HL-60 (cell line): ENCODE results near the gene TOP1.

Experiments
- DNase-seq, 2 experiments: peaks; one replicate each; pipeline ENCODE4 v3.0.0-alpha.2; 2010 to 2020; ENCODE audit warnings: low read depth in 1 of 2, low spot score in 1 of 2
- H3K27ac ChIP-seq: fragments of 250-450 bp; sonication (Bioruptor Pico); replicated peaks from 2 replicates; pipeline ENCODE4 v1.5.1; 2020; ENCODE audit warnings: mild to moderate bottlenecking, moderate library complexity
- H3K27me3 ChIP-seq: fragments of 250-450 bp; sonication (Bioruptor Pico); 2 replicates; pipeline ENCODE4 v1.5.1; 2021; ENCODE audit warnings: mild to moderate bottlenecking, moderate library complexity; ENCODE audit not compliant: insufficient read depth, poor library complexity, severe bottlenecking
- H3K4me3 ChIP-seq: replicated peaks from 2 replicates; pipeline ENCODE4 v1.5.1; 2011; ENCODE audit warnings: mild to moderate bottlenecking, control low read depth, low read length; ENCODE audit not compliant: insufficient read depth
- CTCF ChIP-seq: IDR thresholded peaks from one replicate; pipeline ENCODE4 v1.5.1; 2011; ENCODE audit warnings: low read length, control low read depth, inconsistent platforms; ENCODE audit not compliant: insufficient read depth
- GABPA ChIP-seq: IDR thresholded peaks from 2 replicates; pipeline ENCODE4 v1.6.1; 2012; ENCODE audit warnings: low read depth
- POLR2AphosphoS5 ChIP-seq: IDR thresholded peaks from 2 replicates; pipeline ENCODE4 v1.6.1; 2012; ENCODE audit warnings: low read depth
- REST ChIP-seq: IDR thresholded peaks from 2 replicates; pipeline ENCODE4 v1.6.1; 2012; ENCODE audit warnings: low read depth; ENCODE audit not compliant: insufficient replicate concordance
- SPI1 ChIP-seq: IDR thresholded peaks from 2 replicates; pipeline ENCODE4 v1.6.1; 2012; ENCODE audit warnings: low read depth, mild to moderate bottlenecking, borderline replicate concordance

The TOP1 gene

GRCh38 chr20:41006126-41006935 is 22.3 kb upstream of the TOP1 start:
- TF ChIP-seq POLR2AphosphoS5 (no peak), CTCF (no peak), SPI1 (no peak)
- Histone ChIP-seq H3K27ac (no peak overlapping the region), H3K27me3 (no peaks in the 10 kb centered on the region), H3K4me3 (no peak overlapping the region)
- DNase-seq = no peak

- Histone ChIP-seq H3K4me3 (no peak overlapping the region), H3K27ac (no peak overlapping the region), H3K27me3 (no peaks in the 10 kb centered on the region)
- TF ChIP-seq CTCF (no peak), GABPA (no peak), POLR2AphosphoS5 (no peak), REST (no peak), SPI1 (no peak)
- DNase-seq = no peak
These were observed 21.6 kb upstream of the TOP1 start for GRCh38 chr20:41006936-41007474.

GRCh38 chr20:41007481-41007880 is 21.1 kb upstream of the TOP1 start:
- no peak for DNase-seq
- Histone ChIP-seq H3K4me3 (no peak overlapping the region), H3K27me3 (no peaks in the 10 kb centered on the region), H3K27ac (no peak overlapping the region; the same call in 1 of the 2 replicates)
- TF ChIP-seq POLR2AphosphoS5 (no peak), CTCF (no peak), REST (no peak), GABPA (no peak), SPI1 (no peak)
